A549 (cell line): ENCODE results near the gene CSNK1E. TPM values are rescaled to one million over a fixed set of nuclear protein-coding genes. Genes with fewer than 3 reads are reported as not detected.

Experiments
- ATAC-seq, 2 experiments: fragments of 200-7000 bp in 1 of 2; fragments of >200 bp in 1 of 2; cut with Nextera tagmentation in 1 of 2; cut with Tn5 transposase in 1 of 2; 3 replicates each; pipeline versions ENCODE4 v1.8.0 to v1.9.1; 2018 to 2020; ENCODE audit warnings: mild to moderate bottlenecking in 1 of 2, moderate library complexity in 1 of 2
- CTCF ChIA-PET: fragments of 300-600 bp; sonication (Branson Sonifier 250); formaldehyde crosslinking; extraction: SDS; loops from one replicate; lab custom pipeline; 2021; ENCODE audit warnings: antibody characterized with exemption, inconsistent platforms; lab: Yijun Ruan, JAX
- POLR2A ChIA-PET: fragments of 350-600 bp; formaldehyde crosslinking; extraction: SDS; loops from one replicate; lab custom pipeline; 2021; ENCODE audit warnings: antibody characterized with exemption, inconsistent platforms; lab: Yijun Ruan, JAX
- DNase-seq, 2 experiments: peaks; one replicate each; pipeline versions ENCODE4 v3.0.0 to v3.0.0-alpha.2; 2011 to 2016; ENCODE audit warnings: low read depth in 1 of 2, low spot score in 1 of 2
- FAIRE-seq: peaks from 2 replicates; lab custom pipeline; 2011; peaks lifted over from hg19 to GRCh38; lab: Jason Lieb, UNC
- H3K27ac ChIP-seq, 2 experiments: fragments of >200 bp; sonication (Bioruptor Twin); formaldehyde crosslinking; 3 replicates each; pipeline ENCODE4 v1.5.1; 2016 to 2017
- H3K4me1 ChIP-seq: fragments of >200 bp; sonication (Bioruptor Twin); formaldehyde crosslinking; 3 replicates; pipeline ENCODE4 v1.6.1; 2016
- H3K4me2 ChIP-seq: fragments of >200 bp; sonication (Bioruptor Twin); formaldehyde crosslinking; 3 replicates; pipeline ENCODE4 v1.6.1; 2016
- H3K4me3 ChIP-seq: fragments of >200 bp; sonication (Bioruptor Twin); formaldehyde crosslinking; 3 replicates; pipeline ENCODE4 v1.5.1; 2016
- H3K9me3 ChIP-seq: fragments of >200 bp; sonication (Bioruptor Twin); formaldehyde crosslinking; 3 replicates; pipeline ENCODE4 v1.6.1; 2016
- CHD4 ChIP-seq: fragments of 200-600 bp; sonication (generic); IDR thresholded peaks from 2 replicates; pipeline ENCODE4 v1.6.1; 2016; ENCODE audit warnings: antibody characterized with exemption, mild to moderate bottlenecking, borderline replicate concordance
- EHMT2 ChIP-seq: fragments of 200-600 bp; sonication (generic); IDR thresholded peaks from 2 replicates; pipeline ENCODE4 v1.6.1; 2016; ENCODE audit warnings: antibody characterized with exemption, low read depth, mild to moderate bottlenecking, moderate library complexity
- FOXS1 ChIP-seq: fragments of 250-450 bp; sonication (Bioruptor Pico); IDR thresholded peaks from 2 replicates; pipeline ENCODE4 v1.5.0; 2020; ENCODE audit warnings: mild to moderate bottlenecking, moderate library complexity
- HOXB5 ChIP-seq: fragments of 250-450 bp; sonication (Bioruptor Pico); IDR thresholded peaks from 2 replicates; pipeline ENCODE4 v1.5.0; 2020; ENCODE audit warnings: mild to moderate bottlenecking, moderate library complexity
- JUN ChIP-seq, 2 experiments: fragments of >200 bp; sonication (Bioruptor Twin); formaldehyde crosslinking; IDR thresholded peaks; 2 replicates in 1 of 2; 3 replicates in 1 of 2; pipeline ENCODE4 v1.6.1; 2016 to 2017
- JUNB ChIP-seq: fragments of >200 bp; sonication (Bioruptor Twin); formaldehyde crosslinking; IDR thresholded peaks from 2 replicates; pipeline ENCODE4 v1.6.1; 2016
- MAX ChIP-seq: IDR thresholded peaks from 2 replicates; pipeline ENCODE4 v1.6.1; 2012
- NFE2L2 ChIP-seq: fragments of 150-350 bp; conservative IDR thresholded peaks from 2 replicates; pipeline ENCODE4 v1.6.1; 2014; ENCODE audit warnings: low read length
- POLR2A ChIP-seq: IDR thresholded peaks from 2 replicates; pipeline ENCODE4 v1.6.1; 2012; ENCODE audit warnings: mild to moderate bottlenecking, low read length
- POLR2AphosphoS2 ChIP-seq: conservative IDR thresholded peaks from 2 replicates; pipeline ENCODE4 v1.6.1; 2012; ENCODE audit warnings: low read length, improper control_type of control experiment, inconsistent platforms
- RAD21 ChIP-seq, 2 experiments: fragments of >200 bp in 1 of 2; sonication (Bioruptor Twin) in 1 of 2; formaldehyde crosslinking in 1 of 2; IDR thresholded peaks in 1 of 2; conservative IDR thresholded peaks in 1 of 2; 2 replicates in 1 of 2; 3 replicates in 1 of 2; pipeline ENCODE4 v1.6.1; 2012 to 2018; ENCODE audit warnings: inconsistent platforms in 1 of 2
- RNF2 ChIP-seq: fragments of 200-600 bp; sonication (generic); IDR thresholded peaks from 2 replicates; pipeline ENCODE4 v1.6.1; 2016; ENCODE audit warnings: low read depth, mild to moderate bottlenecking, antibody characterized with exemption, moderate library complexity, borderline replicate concordance
- TFCP2L1 ChIP-seq: fragments of 250-450 bp; sonication (Bioruptor Pico); IDR thresholded peaks from 2 replicates; pipeline ENCODE4 v1.5.0; 2021; ENCODE audit warnings: mild to moderate bottlenecking
- WGBS: methylation state at CpG from one replicate; pipeline ENCODE4 v1.1.6; 2017; ENCODE audit errors: missing lambda C conversion rate; 5-methylcytosine and 5-hydroxymethylcytosine counted together
- polyA plus RNA-seq, 4 experiments: library from polyadenylated mRNA; depleted of rRNA in 3 of 4; stranded (reverse); fragments of >200 nt; fragmentation: RNase III in 1 of 4; extraction: RNeasy Plus Mini Kit Qiagen cat#74134 plus additional on column Dnase treatment in 1 of 4; gene quantifications; 2 replicates in 3 of 4; 3 replicates in 1 of 4; pipeline ENCODE4 v1.2.3, GENCODE V29; 2011 to 2017
- TF ChIP-seq, protein P1 (sequence below): IDR thresholded peaks from 2 replicates; pipeline ENCODE4 v1.6.1; 2012; ENCODE audit warnings: low read depth, borderline replicate concordance
- TF ChIP-seq, protein P2 (sequence below): fragments of >200 bp; sonication (Bioruptor Twin); formaldehyde crosslinking; IDR thresholded peaks from 2 replicates; pipeline ENCODE4 v1.6.1; 2016

CSNK1E gene
- polyA plus RNA-seq, 2 of the 4 experiments (the other 2 are of a cell fraction): 59.3 to 60.9 TPM

GRCh38 chr22:38352436-38352835 is 35.2 kb upstream of the CSNK1E start:
- DNase-seq (no peak), ATAC-seq (no peak), FAIRE-seq (no peak)
- Histone ChIP-seq H3K4me3 (no peak overlapping the region), H3K4me1 (no peaks in the 10 kb centered on the region), H3K9me3 (no peaks in the 10 kb centered on the region), H3K27ac (no peak overlapping the region), H3K4me2 (no peak overlapping the region)
- WGBS: 79% methylated on average over 4 of the region's 4 CpGs
- POLR2A ChIA-PET: no interaction called here
- CTCF ChIA-PET: interaction anchor here (0.6 to 3.0 kb wide), 15 partner anchors 11 to 335 kb away, joined by 3 to 17 read pairs (median 3); no protein-coding TSS in a partner anchor
- TF ChIP-seq MAX: no peak

DNA sequence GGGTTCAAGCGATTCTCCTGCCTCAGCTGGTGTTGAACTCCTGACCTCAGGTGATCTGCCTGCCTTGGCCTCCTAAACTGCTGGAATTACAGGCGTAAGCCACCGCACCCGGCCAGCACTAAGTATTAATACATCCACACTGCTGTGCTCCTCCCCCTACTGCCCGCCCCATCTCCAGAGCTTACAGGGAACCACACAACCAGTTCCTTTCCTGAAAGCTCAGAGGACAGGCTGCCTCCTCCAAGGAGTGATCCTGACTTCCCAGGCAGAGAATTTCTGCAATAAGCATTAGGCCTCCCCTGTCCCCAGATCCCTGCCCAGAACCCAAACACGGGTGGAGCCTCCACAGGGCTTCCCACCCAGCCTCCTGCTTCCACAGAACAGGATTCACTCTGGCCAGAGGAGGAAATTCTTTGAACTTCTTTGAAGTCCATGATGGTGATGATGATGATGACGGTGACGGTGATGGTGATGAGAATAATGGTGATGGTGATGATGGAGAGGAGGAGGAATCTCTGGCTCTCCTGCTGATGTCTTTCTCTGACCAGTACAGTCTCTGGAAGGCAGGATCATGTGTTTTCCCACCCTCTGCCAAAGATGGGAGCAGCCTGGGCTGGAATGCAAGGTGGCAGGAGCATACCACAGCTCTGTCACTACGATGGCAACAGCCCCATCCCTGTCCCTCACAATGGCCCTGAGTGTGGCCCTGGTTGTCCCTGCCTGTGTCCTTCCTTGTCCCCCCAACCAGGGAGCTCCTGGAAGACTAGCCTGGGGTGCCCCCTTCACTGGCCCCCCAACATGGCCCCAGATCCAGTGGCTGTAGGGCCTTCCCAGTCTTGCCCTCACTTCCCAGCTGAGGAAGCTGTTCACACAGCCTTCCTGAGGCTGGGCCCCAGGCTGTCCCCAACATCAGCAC is 33.5 kb upstream of the CSNK1E start:
- TF ChIP-seq, protein P1, sequence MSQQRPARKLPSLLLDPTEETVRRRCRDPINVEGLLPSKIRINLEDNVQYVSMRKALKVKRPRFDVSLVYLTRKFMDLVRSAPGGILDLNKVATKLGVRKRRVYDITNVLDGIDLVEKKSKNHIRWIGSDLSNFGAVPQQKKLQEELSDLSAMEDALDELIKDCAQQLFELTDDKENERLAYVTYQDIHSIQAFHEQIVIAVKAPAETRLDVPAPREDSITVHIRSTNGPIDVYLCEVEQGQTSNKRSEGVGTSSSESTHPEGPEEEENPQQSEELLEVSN: no peak
- no peak for TF ChIP-seq MAX
- TF ChIP-seq RNF2: no peak
- TF ChIP-seq JUN (IDR thresholded peaks at IDR 0.05): no peak
- TF ChIP-seq CHD4: no peak
- no peak for TF ChIP-seq JUNB
- no peak for TF ChIP-seq FOXS1 (CRISPR knock-in tag)
- TF ChIP-seq, protein P2, sequence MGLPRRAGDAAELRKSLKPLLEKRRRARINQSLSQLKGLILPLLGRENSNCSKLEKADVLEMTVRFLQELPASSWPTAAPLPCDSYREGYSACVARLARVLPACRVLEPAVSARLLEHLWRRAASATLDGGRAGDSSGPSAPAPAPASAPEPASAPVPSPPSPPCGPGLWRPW: no peak
- no peak for FAIRE-seq
- POLR2A ChIA-PET: no interaction called here
- CTCF ChIA-PET: interaction anchor here (0.6 kb wide), 1 partner anchor 60 kb away, joined by 3 read pairs; no protein-coding TSS in a partner anchor
- H3K4me1 ChIP-seq: no peaks in the 10 kb centered on the region
- H3K4me3 ChIP-seq: no peak overlapping the region
- H3K27ac ChIP-seq: no peak overlapping the region
- WGBS: 83% methylated on average over 8 of the region's 9 CpGs
- no peak for DNase-seq
- peak in 1 of 2 experiments; percentile 11; a peak in 1 of 6 replicates for ATAC-seq
- no peak overlapping the region for H3K4me2 ChIP-seq
- H3K9me3 ChIP-seq: no peaks in the 10 kb centered on the region

DNA sequence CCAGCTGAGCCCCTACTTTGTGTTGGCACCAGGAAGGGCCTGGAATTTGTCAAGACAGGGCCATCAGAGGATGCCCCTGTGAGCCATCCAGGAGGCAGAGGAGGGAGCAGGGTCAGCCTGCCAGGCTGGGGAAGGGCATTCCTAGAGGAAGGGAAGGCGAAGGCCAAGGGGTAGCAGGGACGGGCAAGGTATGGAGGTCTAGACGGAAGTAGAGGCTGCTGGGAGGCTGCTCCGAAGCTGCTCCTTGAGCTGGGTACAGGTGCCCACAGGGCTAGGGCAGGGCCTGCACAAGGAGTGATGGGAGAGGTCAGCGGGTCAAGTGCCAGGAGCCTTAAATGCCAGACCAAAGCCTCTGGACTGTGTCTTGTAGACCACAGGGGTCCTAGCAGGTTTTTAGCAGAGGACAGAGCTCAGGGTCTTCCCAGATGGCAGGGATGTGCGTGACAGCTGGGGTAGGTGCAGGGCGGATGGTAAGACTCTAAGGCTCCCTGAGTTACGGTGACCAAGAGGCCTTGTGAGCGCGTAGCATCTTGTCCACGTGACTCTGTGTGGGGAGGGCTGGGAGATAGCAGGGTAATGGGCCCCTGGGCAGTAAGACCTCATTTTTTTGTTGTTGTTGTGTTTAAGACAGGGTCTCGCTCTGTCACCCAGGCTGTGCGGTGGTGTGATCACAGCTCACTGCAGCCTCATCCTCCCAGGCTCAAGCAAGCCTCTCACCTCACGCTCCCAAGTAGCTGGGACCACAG is 31.7 kb upstream of the CSNK1E start:
- 91% methylated on average over 14 of the region's 14 CpGs for WGBS
- Histone ChIP-seq H3K27ac (no peak overlapping the region), H3K4me3 (no peak overlapping the region), H3K4me2 (no peak overlapping the region), H3K4me1 (no peaks in the 10 kb centered on the region), H3K9me3 (no peaks in the 10 kb centered on the region)
- POLR2A ChIA-PET: no interaction called here
- CTCF ChIA-PET: interaction anchor here (1.0 kb wide), 2 partner anchors 244 to 295 kb away, joined by 3 to 4 read pairs; no protein-coding TSS in a partner anchor
- ATAC-seq (no peak), FAIRE-seq (no peak), DNase-seq (no peak)
- no peak for TF ChIP-seq NFE2L2
- TF ChIP-seq EHMT2: no peak
- TF ChIP-seq HOXB5 (CRISPR knock-in tag): no peak
- no peak for TF ChIP-seq TFCP2L1 (CRISPR knock-in tag)
- no peak for TF ChIP-seq POLR2AphosphoS2
- TF ChIP-seq RAD21 (conservative IDR thresholded peaks at IDR 0.05 in 1 of 2, IDR thresholded peaks at IDR 0.05 in 1 of 2): no peak
- no peak for TF ChIP-seq POLR2A
